ENCODE data around the gene SLC35F3.

DNA sequence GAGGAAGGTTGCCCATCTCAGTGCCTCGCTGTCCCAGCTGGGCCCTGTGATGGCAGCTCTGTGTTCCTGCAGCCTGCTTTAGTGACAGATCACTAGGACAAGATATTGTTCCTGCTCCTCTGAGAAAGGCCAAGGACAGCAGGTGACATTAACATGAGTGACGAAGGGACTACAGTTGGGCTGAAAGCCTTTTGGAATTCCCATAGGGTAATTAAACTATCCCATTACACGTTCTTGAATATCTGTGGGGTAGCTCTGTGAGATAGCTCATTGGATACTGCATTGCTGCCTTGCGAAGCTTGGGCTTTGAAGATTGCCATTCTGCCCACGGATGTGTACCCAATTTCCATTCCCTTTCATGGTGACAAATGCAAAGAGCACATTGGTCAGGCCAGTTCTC lies 390.6 kb downstream of the SLC35F3 start:
- TF ChIP-seq, protein P1, sequence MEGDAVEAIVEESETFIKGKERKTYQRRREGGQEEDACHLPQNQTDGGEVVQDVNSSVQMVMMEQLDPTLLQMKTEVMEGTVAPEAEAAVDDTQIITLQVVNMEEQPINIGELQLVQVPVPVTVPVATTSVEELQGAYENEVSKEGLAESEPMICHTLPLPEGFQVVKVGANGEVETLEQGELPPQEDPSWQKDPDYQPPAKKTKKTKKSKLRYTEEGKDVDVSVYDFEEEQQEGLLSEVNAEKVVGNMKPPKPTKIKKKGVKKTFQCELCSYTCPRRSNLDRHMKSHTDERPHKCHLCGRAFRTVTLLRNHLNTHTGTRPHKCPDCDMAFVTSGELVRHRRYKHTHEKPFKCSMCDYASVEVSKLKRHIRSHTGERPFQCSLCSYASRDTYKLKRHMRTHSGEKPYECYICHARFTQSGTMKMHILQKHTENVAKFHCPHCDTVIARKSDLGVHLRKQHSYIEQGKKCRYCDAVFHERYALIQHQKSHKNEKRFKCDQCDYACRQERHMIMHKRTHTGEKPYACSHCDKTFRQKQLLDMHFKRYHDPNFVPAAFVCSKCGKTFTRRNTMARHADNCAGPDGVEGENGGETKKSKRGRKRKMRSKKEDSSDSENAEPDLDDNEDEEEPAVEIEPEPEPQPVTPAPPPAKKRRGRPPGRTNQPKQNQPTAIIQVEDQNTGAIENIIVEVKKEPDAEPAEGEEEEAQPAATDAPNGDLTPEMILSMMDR (IDR thresholded peaks at IDR 0.05; ENCODE audit: insufficient read depth, low read length, poor library complexity, severe bottlenecking), result no peak
- TF ChIP-seq EZH2phosphoT487 (conservative IDR thresholded peaks at IDR 0.05; ENCODE audit: low read length), result no peak
